GM12878 (cell line): ENCODE results near the gene COL18A1. TPM values are rescaled to one million over a fixed set of nuclear protein-coding genes. Genes with fewer than 3 reads are reported as not detected.

Experiments used
- ATAC-seq: fragments of 200-7000 bp; cut with Tn5 transposase; 3 replicates; pipeline ENCODE4 v1.9.1; 2020; ENCODE audit warnings: mild to moderate bottlenecking, moderate library complexity
- BruUV-seq: library from RNA; stranded (reverse); fragments of 400-500 nt; replicated peaks from 2 replicates; lab custom pipeline; 2021; lab: Mats Ljungman, UMichigan
- CTCF ChIA-PET: fragments of 300-600 bp; sonication (Branson Sonifier 250); formaldehyde crosslinking; extraction: SDS; loops from one replicate; lab custom pipeline; 2021; ENCODE audit warnings: inconsistent platforms; lab: Yijun Ruan, JAX
- POLR2A ChIA-PET: fragments of 350-600 bp; formaldehyde crosslinking; extraction: SDS; loops from one replicate; lab custom pipeline; 2021; ENCODE audit warnings: inconsistent platforms; lab: Charles Lee
- RAD21 ChIA-PET: fragments of 300-600 bp; sonication (Branson Sonifier 250); formaldehyde crosslinking; loops from one replicate; lab custom pipeline; 2023; ENCODE audit warnings: antibody characterized with exemption; ENCODE audit not compliant: unreplicated experiment; lab: Charles Lee
- SMC1A ChIA-PET: fragments of 300-600 bp; sonication (Branson Sonifier 250); formaldehyde crosslinking; loops from one replicate; lab custom pipeline; 2023; ENCODE audit not compliant: unreplicated experiment, uncharacterized antibody; lab: Charles Lee
- DNase-seq: peaks from one replicate; pipeline ENCODE4 v3.0.0-alpha.2; 2011; ENCODE audit warnings: low read depth, low spot score
- FAIRE-seq: peaks from 3 replicates; lab custom pipeline; 2011; peaks lifted over from hg19 to GRCh38; lab: Jason Lieb, UNC
- H2AFZ ChIP-seq: 2 replicates; pipeline ENCODE4 v1.6.0; 2011; ENCODE audit warnings: low read depth, low read length, control low read depth; ENCODE audit not compliant: control insufficient read depth
- H3K27ac ChIP-seq: 2 replicates; pipeline ENCODE4 v1.5.1; 2011; ENCODE audit warnings: control low read depth; ENCODE audit not compliant: control insufficient read depth, insufficient read depth
- H3K27me3 ChIP-seq, 2 experiments: replicated peaks in 1 of 2; 2 replicates each; pipeline versions ENCODE4 v1.6.0 to v1.6.1; 2011; ENCODE audit warnings: low read length in 1 of 2; ENCODE audit not compliant: control insufficient read depth in 2 of 2, insufficient read depth in 2 of 2
- H3K36me3 ChIP-seq, 2 experiments: 2 replicates each; pipeline ENCODE4 v1.5.1; 2011; ENCODE audit warnings: low read length in 1 of 2; ENCODE audit not compliant: control insufficient read depth in 2 of 2, insufficient read depth in 2 of 2
- H3K4me1 ChIP-seq: 2 replicates; pipeline ENCODE4 v1.6.1; 2011; ENCODE audit warnings: mild to moderate bottlenecking, low read length, moderate library complexity, mixed read lengths; ENCODE audit not compliant: control insufficient read depth, insufficient read depth
- H3K4me2 ChIP-seq: 2 replicates; pipeline ENCODE4 v1.6.0; 2011; ENCODE audit warnings: control low read depth; ENCODE audit not compliant: control insufficient read depth, insufficient read depth
- H3K4me3 ChIP-seq: fragments of 200-600 bp; sonication (generic); 2 replicates; pipeline ENCODE4 v1.5.1; 2016
- H3K79me2 ChIP-seq: 2 replicates; pipeline ENCODE4 v1.6.0; 2011; ENCODE audit warnings: low read length; ENCODE audit not compliant: control insufficient read depth, insufficient read depth
- H3K9ac ChIP-seq: 2 replicates; pipeline ENCODE4 v1.8.0; 2011; ENCODE audit warnings: low read length, control low read depth, mixed read lengths; ENCODE audit not compliant: control insufficient read depth, insufficient read depth
- H3K9me3 ChIP-seq: replicated peaks from 3 replicates; pipeline ENCODE4 v1.5.1; 2011; ENCODE audit warnings: mild to moderate bottlenecking, low read length; ENCODE audit not compliant: control insufficient read depth, insufficient read depth
- H4K20me1 ChIP-seq: 2 replicates; pipeline ENCODE4 v1.6.0; 2011; ENCODE audit not compliant: control insufficient read depth, insufficient read depth
- BCL3 ChIP-seq: IDR thresholded peaks from 2 replicates; pipeline ENCODE4 v1.6.1; 2011; ENCODE audit warnings: borderline replicate concordance, low read depth, mild to moderate bottlenecking, moderate library complexity, low read length; ENCODE audit not compliant: insufficient read depth, poor library complexity, severe bottlenecking
- BRCA1 ChIP-seq: IDR thresholded peaks from 2 replicates; pipeline ENCODE4 v1.6.1; 2011; ENCODE audit warnings: low read depth, low read length, improper control_type of control experiment
- CHD2 ChIP-seq: IDR thresholded peaks from 2 replicates; pipeline ENCODE4 v1.6.1; 2011; ENCODE audit warnings: low read depth, low read length, improper control_type of control experiment, borderline replicate concordance
- CREB1 ChIP-seq: IDR thresholded peaks from 2 replicates; pipeline ENCODE4 v1.6.1; 2012; ENCODE audit warnings: low read depth, mild to moderate bottlenecking, inconsistent platforms
- IKZF2 ChIP-seq, 2 experiments: fragments of 450-650 bp; IDR thresholded peaks; 2 replicates each; pipeline ENCODE4 v1.6.1; 2017; ENCODE audit warnings: mild to moderate bottlenecking in 2 of 2, moderate library complexity in 2 of 2
- IRF4 ChIP-seq: IDR thresholded peaks from 2 replicates; pipeline ENCODE4 v1.6.1; 2011; ENCODE audit warnings: low read depth, low read length
- MXI1 ChIP-seq: fragments of 150-350 bp; IDR thresholded peaks from 2 replicates; pipeline ENCODE4 v1.6.1; 2011; ENCODE audit warnings: low read depth, mild to moderate bottlenecking, inconsistent platforms, low read length, improper control_type of control experiment
- NFIC ChIP-seq: IDR thresholded peaks from 2 replicates; pipeline ENCODE4 v1.6.1; 2012; ENCODE audit warnings: low read depth, mild to moderate bottlenecking, inconsistent platforms, low read length, moderate library complexity
- POLR2AphosphoS5 ChIP-seq: IDR thresholded peaks from 2 replicates; pipeline ENCODE4 v1.6.1; 2011; ENCODE audit warnings: mild to moderate bottlenecking, low read length, inconsistent platforms
- SPI1 ChIP-seq: IDR thresholded peaks from 2 replicates; pipeline ENCODE4 v1.6.1; 2011; ENCODE audit warnings: low read depth, mild to moderate bottlenecking, low read length, moderate library complexity, borderline replicate concordance; ENCODE audit not compliant: insufficient read depth
- ZBTB11 ChIP-seq: fragments of 450-650 bp; formaldehyde crosslinking; IDR thresholded peaks from 2 replicates; pipeline ENCODE4 v1.5.0; 2022; ENCODE audit warnings: mild to moderate bottlenecking, missing genetic modification characterization
- ZNF217 ChIP-seq: fragments of 450-650 bp; IDR thresholded peaks from 2 replicates; pipeline ENCODE4 v1.6.1; 2017; ENCODE audit warnings: antibody characterized with exemption, mild to moderate bottlenecking
- ZNF622 ChIP-seq: fragments of 450-650 bp; IDR thresholded peaks from 2 replicates; pipeline ENCODE4 v1.6.1; 2017; ENCODE audit warnings: mild to moderate bottlenecking, inconsistent platforms
- WGBS: methylation state at CpG from one replicate; pipeline ENCODE4 v1.1.6; 2016; ENCODE audit warnings: low lambda C conversion rate; ENCODE audit not compliant: insufficient replicate concordance, insufficient coverage; ENCODE audit errors: missing lambda C conversion rate; 5-methylcytosine and 5-hydroxymethylcytosine counted together
- in situ Hi-C: fragments of 300-500 bp; cut with MboI; formaldehyde crosslinking; loops from 9 replicates; pipeline ENCODE4 v1.14.3; 2018; ENCODE audit warnings: mixed read lengths
- intact Hi-C: fragments of 100-400 bp; cut with micrococcal nuclease; formaldehyde crosslinking; loops from one replicate; pipeline ENCODE4 v1.14.2; 2022; ENCODE audit not compliant: unreplicated experiment
- polyA plus RNA-seq, 11 experiments: library from polyadenylated mRNA; depleted of rRNA in 4 of 11; unstranded in 6 of 11; stranded (reverse) in 5 of 11; fragments of >200 nt; fragmentation: Nextera tagmentation in 4 of 11; fragmentation: Illumina TruSeq in 1 of 11; extraction: Ambion mirVana in 4 of 11; extraction: Trizol in 1 of 11; gene quantifications; 1 replicate in 1 of 11; 2 replicates in 10 of 11; pipeline versions ENCODE4 v1.2.1 to v1.2.3, GENCODE V29; 2011 to 2016; ENCODE audit warnings: inconsistent platforms in 2 of 11, missing spikeins in 2 of 11, low read depth in 1 of 11
- total RNA-seq, 4 experiments: library from RNA; depleted of rRNA in 3 of 4; stranded (reverse); fragments of >200 nt in 3 of 4; fragmentation: Illumina TruSeq in 1 of 4; extraction: Trizol in 1 of 4; gene quantifications; 2 replicates each; pipeline versions ENCODE4 v1.2.1 to v1.2.3, GENCODE V29; 2013 to 2021
- TF ChIP-seq, protein P1 (sequence below): IDR thresholded peaks from 2 replicates; pipeline ENCODE4 v1.6.1; 2012; ENCODE audit warnings: low read depth, low read length, improper control_type of control experiment

Gene COL18A1
- total and polyA plus RNA-seq, 10 of the 15 experiments (the other 5 are each of a cell fraction or from before 2014, with no cell fraction given): under 0.01 to 0.49 (median 0.09) TPM; not detected in 3

- TF ChIP-seq BCL3 (no peak), NFIC (no peak), SPI1 (no peak), CREB1 (no peak), IKZF2 (IDR thresholded peaks at IDR 0.05) (no peak), ZNF217 (no peak), POLR2AphosphoS5 (no peak)
- TF ChIP-seq, protein P1, sequence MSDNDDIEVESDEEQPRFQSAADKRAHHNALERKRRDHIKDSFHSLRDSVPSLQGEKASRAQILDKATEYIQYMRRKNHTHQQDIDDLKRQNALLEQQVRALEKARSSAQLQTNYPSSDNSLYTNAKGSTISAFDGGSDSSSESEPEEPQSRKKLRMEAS: no peak
Measured at GRCh38 chr21:45513003-45513717, 108.2 kb downstream of the COL18A1 start (continued).

GRCh38 chr21:45513741-45514310, 108.9 kb downstream of the COL18A1 start:
- ChIA-PET POLR2A (no interaction called here), CTCF (no interaction called here), RAD21 (no interaction called here), SMC1A (no interaction called here)
- DNase-seq: no peak
- FAIRE-seq: no peak
- BruUV-seq: no TSS peak
- Histone ChIP-seq H3K79me2 (no peaks in the 10 kb centered on the region), H3K27ac (no peak overlapping the region), H3K27me3 (no peaks in the 10 kb centered on the region), H3K9ac (no peak overlapping the region), H3K9me3 (peaks cover 6% of the 10 kb centered on the region), H3K36me3 (peaks cover 3 to 11% of the 10 kb centered on the region in 2 experiments; a peak in 3 of 4 replicates), H3K4me2 (no peak overlapping the region), H4K20me1 (no peaks in the 10 kb centered on the region), H2AFZ (no peak overlapping the region), H3K4me1 (no peaks in the 10 kb centered on the region), H3K4me3 (no peak overlapping the region)
- no peak for ATAC-seq
- intact Hi-C loops (no loop called here), in situ Hi-C loops (no loop called here)
- WGBS: 81% methylated on average over 11 of the region's 11 CpGs
- no peak for TF ChIP-seq ZNF622
- TF ChIP-seq MXI1: no peak
- no peak for TF ChIP-seq ZBTB11 (CRISPR knock-in tag)
- no peak for TF ChIP-seq CHD2
- no peak for TF ChIP-seq BRCA1
- no peak for TF ChIP-seq IRF4
